VCaP (cell line): ENCODE measurements around the gene UPK1B.

ENCODE experiments used
- H3K27ac ChIP-seq: fragments of 450-650 bp; 2 replicates; pipeline ENCODE4 v1.5.1; 2017
- TF ChIP-seq, protein P1 (sequence below): fragments of 450-650 bp; conservative IDR thresholded peaks from 2 replicates; pipeline ENCODE4 v1.5.1; 2017; ENCODE audit warnings: mild to moderate bottlenecking, moderate library complexity

The UPK1B gene

DNA sequence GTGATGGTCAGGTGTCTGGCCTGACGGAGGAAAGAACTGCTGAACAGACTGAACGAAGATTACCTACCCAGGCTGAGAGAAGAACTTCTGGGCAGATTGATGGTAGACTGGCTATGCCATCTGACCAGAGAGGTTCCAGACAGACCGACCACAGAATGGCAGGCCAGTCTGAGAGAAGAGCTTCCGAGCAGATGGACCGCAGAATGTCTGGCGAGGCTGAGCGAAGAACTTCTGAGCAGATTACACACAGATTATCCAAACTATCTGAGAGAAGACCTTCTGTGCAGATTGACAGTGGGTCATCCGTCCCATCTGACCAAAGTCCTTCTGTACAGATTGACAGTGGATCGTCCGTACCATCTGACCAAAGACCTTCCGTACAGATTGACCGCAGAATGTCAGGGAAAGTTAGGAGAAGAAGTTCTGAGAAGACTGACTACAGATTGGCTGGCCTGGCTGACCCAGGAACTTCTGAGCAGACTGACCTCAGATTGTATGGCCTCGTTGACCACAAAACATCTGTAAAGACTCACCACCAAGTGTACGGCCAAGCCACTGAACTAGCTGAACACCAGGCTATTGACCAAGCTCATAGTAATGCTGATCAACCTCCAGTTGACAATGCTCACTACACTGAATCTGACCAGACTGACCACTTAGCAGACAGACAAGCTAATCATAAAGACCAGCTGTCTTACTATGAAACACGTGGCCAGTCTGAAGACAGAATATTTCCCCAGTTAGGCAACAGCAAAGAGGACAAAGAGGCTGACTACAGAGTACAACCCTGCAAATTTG lies 26.6 kb upstream of the UPK1B start:
- TF ChIP-seq, protein P1, sequence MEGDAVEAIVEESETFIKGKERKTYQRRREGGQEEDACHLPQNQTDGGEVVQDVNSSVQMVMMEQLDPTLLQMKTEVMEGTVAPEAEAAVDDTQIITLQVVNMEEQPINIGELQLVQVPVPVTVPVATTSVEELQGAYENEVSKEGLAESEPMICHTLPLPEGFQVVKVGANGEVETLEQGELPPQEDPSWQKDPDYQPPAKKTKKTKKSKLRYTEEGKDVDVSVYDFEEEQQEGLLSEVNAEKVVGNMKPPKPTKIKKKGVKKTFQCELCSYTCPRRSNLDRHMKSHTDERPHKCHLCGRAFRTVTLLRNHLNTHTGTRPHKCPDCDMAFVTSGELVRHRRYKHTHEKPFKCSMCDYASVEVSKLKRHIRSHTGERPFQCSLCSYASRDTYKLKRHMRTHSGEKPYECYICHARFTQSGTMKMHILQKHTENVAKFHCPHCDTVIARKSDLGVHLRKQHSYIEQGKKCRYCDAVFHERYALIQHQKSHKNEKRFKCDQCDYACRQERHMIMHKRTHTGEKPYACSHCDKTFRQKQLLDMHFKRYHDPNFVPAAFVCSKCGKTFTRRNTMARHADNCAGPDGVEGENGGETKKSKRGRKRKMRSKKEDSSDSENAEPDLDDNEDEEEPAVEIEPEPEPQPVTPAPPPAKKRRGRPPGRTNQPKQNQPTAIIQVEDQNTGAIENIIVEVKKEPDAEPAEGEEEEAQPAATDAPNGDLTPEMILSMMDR = no peak
- H3K27ac ChIP-seq = no peak overlapping the region

DNA sequence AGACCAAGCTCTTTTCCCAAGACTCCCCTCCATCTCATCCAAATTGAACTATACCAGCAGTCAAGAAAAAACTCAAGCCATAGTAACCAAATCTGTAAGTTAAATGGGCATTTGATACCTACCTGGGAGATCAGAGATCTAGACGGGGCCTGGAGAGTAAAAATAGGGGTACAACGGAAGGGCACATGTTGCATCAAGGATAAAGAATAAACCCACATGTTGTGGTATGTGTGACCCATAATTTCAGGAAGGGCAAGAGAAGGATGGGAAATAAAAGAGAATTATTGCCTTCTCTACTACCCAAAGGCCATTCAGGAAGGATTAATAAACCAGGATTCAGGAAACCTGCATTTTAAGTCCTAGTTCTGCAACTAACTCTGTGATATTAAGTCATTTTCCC lies 25.9 kb upstream of the UPK1B start:
- no peak overlapping the region for H3K27ac ChIP-seq
- TF ChIP-seq, protein P1 = no peak

DNA sequence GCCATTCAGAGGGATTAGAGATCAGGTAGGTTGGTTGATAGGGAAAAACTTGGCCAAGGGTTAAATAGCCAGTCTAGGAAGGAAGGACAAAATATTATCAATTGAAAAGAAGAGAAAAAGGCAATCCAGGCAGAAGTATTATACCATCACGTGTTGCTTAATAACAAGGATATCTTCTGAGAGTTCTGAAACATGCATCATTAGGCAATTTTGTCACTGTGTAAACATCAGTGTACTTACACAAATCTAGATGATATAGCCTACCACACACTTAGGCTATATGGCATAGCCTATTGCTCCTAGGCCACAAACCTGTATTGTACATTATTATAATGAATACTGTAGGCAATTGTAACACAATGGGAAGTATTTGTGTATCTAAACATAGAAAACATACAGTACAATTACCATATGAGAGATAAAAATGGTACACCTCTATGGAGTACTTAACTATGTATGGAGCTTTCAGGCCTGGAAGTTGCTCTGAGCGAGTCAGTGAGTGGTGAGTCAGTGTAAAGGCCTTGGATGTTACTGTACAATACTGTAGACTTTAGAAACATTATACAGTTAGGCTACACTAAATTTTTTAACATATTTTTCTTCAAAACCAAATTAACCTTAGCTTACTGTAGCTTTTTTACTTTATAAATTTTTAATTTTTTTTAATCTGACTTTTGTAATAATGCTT lies 24.8 kb upstream of the UPK1B start:
- H3K27ac ChIP-seq = no peak overlapping the region

DNA sequence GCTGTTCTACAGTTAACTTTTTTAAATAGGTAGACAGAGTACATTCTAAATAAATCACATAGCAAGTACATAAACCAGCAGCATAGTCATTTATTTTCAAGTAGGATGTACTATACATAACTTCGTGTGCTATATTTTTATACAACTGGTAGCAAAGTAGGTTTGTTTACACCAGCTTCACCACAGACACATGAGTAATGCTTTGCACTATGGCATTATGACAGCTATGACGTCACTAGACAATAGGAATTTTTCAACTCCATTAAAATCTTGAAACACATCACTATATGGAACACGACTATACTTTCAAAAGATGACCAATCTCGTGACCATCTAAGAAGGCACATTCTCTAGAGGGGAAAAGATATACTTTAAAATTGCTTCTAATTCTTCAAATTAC lies 23.9 kb upstream of the UPK1B start:
- no peak overlapping the region for H3K27ac ChIP-seq
- TF ChIP-seq, protein P1 = no peak

More for the DNA sequence above, 24.8 kb upstream of the UPK1B start:
- TF ChIP-seq, protein P1 = no peak

DNA sequence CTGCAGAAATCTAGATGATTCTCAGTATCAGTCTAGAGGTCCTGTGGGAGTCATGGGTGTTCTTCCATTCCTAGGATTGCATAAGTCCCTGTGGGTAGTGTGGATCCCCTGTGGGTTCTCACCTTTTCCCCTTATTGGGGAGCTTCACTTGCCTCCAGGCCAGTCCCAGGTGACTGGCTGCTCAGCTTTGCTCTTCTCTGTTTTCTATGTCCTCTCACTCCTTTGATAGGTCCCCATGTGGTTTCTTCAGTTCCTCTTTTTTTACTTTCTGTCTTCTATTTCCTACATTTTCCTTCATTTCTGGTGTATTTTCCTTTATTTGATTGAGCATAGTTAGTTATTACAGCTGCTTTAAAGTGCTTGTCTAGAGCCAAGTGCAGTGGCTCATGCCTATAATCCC lies 16.5 kb upstream of the UPK1B start:
- TF ChIP-seq, protein P1 = no peak
- no peak overlapping the region for H3K27ac ChIP-seq

DNA sequence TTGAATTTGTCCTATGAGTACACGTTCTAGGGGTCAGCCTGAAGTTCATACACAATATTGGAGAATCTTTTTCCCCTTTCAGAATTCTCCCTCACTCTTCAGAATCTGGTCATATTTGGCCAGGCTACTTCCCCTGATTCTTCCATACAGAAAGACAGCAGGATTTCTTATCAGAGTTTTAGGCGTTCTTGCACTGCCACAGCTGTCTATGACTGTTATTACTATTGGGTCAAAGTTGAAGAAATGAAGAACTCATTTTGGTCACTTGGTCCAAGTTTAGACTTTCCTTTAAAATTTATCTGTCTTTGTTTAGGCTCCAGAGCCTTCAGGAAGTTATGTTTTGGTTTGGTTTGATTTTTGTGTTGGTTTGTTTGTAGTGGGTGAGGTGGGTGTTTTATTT lies 15.4 kb upstream of the UPK1B start:
- TF ChIP-seq, protein P1 = no peak
- H3K27ac ChIP-seq = no peak overlapping the region

DNA sequence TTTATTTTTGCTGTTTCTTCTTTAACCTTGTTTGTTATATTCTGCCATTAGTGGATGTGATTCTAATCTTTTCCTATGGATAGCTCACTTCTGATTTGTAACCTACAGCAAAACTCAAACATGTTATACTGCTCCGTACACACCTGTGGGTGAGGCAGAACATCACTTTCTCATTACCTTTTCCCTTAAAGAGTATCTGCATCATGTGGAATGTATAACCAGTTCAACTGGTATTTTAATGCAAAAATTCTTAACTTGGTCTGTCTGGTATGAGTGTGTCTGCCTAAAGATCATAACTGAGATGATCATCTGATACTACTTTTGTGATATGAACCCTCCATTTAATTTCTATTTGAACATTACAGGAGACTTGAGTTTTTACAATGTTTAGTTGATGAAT lies 13.0 kb upstream of the UPK1B start:
- TF ChIP-seq, protein P1 = no peak
- H3K27ac ChIP-seq = no peak overlapping the region
